IMR-90 (cell line): ENCODE data around the gene HOXD9. TPM values are rescaled to one million over a fixed set of nuclear protein-coding genes. Genes with fewer than 3 reads are reported as not detected.

Experiments
- ATAC-seq: fragments of 200-7000 bp; cut with Tn5 transposase; 2 replicates; pipeline ENCODE4 v1.9.1; 2020; ENCODE audit warnings: low read depth, mild to moderate bottlenecking, moderate library complexity
- BruUV-seq: library from RNA; stranded (reverse); fragments of 400-500 nt; replicated peaks from 2 replicates; lab custom pipeline; 2021; lab: Mats Ljungman, UMichigan
- CTCF ChIA-PET: fragments of 300-600 bp; formaldehyde crosslinking; extraction: SDS; loops from one replicate; lab custom pipeline; 2021; ENCODE audit warnings: antibody characterized with exemption; lab: Yijun Ruan, JAX
- POLR2A ChIA-PET: fragments of 300-600 bp; sonication (Branson Sonifier 250); formaldehyde crosslinking; loops from one replicate; lab custom pipeline; 2022; ENCODE audit warnings: antibody characterized with exemption; ENCODE audit not compliant: unreplicated experiment; lab: Charles Lee
- DNase-seq: peaks from one replicate; pipeline ENCODE4 v3.0.0; 2013
- H2AFZ ChIP-seq: replicated peaks from 2 replicates; pipeline ENCODE3; 2013; ENCODE audit warnings: low read length, mild to moderate bottlenecking; ENCODE audit not compliant: poor library complexity
- H2AK5ac ChIP-seq: 2 replicates; pipeline ENCODE4 v1.6.1; 2013; ENCODE audit warnings: low read depth, low read length, inconsistent platforms
- H2AK9ac ChIP-seq: replicated peaks from 2 replicates; pipeline ENCODE3; 2013; ENCODE audit warnings: mild to moderate bottlenecking, low read depth, low read length, moderate library complexity; ENCODE audit not compliant: poor library complexity
- H2BK120ac ChIP-seq: 2 replicates; pipeline ENCODE4 v1.6.1; 2013; ENCODE audit warnings: low read depth, low read length, inconsistent platforms
- H2BK15ac ChIP-seq: 3 replicates; pipeline ENCODE4 v1.6.1; 2013; ENCODE audit warnings: low read depth, low read length, inconsistent platforms
- H2BK20ac ChIP-seq: 2 replicates; pipeline ENCODE4 v1.6.1; 2013; ENCODE audit warnings: low read depth, mild to moderate bottlenecking, inconsistent platforms, low read length, moderate library complexity
- H2BK5ac ChIP-seq: 2 replicates; pipeline ENCODE4 v1.6.1; 2013; ENCODE audit warnings: mild to moderate bottlenecking, low read depth, low read length, inconsistent platforms; ENCODE audit not compliant: poor library complexity, severe bottlenecking
- H3K14ac ChIP-seq: replicated peaks from 2 replicates; pipeline ENCODE4 v1.6.1; 2013; ENCODE audit warnings: low read depth, low read length, inconsistent platforms
- H3K18ac ChIP-seq: 2 replicates; pipeline ENCODE4 v1.6.1; 2013; ENCODE audit warnings: low read depth, low read length, control low read depth
- H3K23ac ChIP-seq: 2 replicates; pipeline ENCODE4 v1.6.1; 2013; ENCODE audit warnings: low read depth, low read length, inconsistent platforms
- H3K27ac ChIP-seq: 2 replicates; pipeline ENCODE4 v1.5.1; 2013; ENCODE audit warnings: mild to moderate bottlenecking, control low read depth, low read length; ENCODE audit not compliant: insufficient read depth
- H3K27me3 ChIP-seq: 2 replicates; pipeline ENCODE4 v1.6.1; 2013; ENCODE audit warnings: low read length; ENCODE audit not compliant: control insufficient read depth, insufficient read depth
- H3K36me3 ChIP-seq: 2 replicates; pipeline ENCODE4 v1.6.1; 2013; ENCODE audit warnings: low read length, mixed read lengths; ENCODE audit not compliant: control insufficient read depth, insufficient read depth
- H3K4ac ChIP-seq: 2 replicates; pipeline ENCODE4 v1.6.1; 2013; ENCODE audit warnings: low read depth, low read length, inconsistent platforms
- H3K4me1 ChIP-seq: 2 replicates; pipeline ENCODE4 v1.6.1; 2013; ENCODE audit warnings: low read length, mixed read lengths; ENCODE audit not compliant: control insufficient read depth, insufficient read depth
- H3K4me2 ChIP-seq: 2 replicates; pipeline ENCODE4 v1.6.1; 2013; ENCODE audit warnings: low read depth, mild to moderate bottlenecking, control low read depth, low read length, moderate library complexity
- H3K4me3 ChIP-seq: 2 replicates; pipeline ENCODE4 v1.5.1; 2013; ENCODE audit warnings: low read depth, mild to moderate bottlenecking, control low read depth, low read length, moderate library complexity; ENCODE audit not compliant: insufficient read depth
- H3K56ac ChIP-seq: 2 replicates; pipeline ENCODE4 v1.6.1; 2013; ENCODE audit warnings: low read length, inconsistent platforms; ENCODE audit not compliant: insufficient read depth; ENCODE audit errors: extremely low read depth
- H3K79me1 ChIP-seq, 2 experiments: 2 replicates each; pipeline ENCODE4 v1.6.1; 2013; ENCODE audit warnings: low read length in 2 of 2, inconsistent platforms in 1 of 2, low read depth in 1 of 2
- H3K9ac ChIP-seq: 2 replicates; pipeline ENCODE4 v1.6.1; 2013; ENCODE audit warnings: low read depth, low read length, control low read depth
- H3K9me1 ChIP-seq: 2 replicates; pipeline ENCODE4 v1.6.1; 2013; ENCODE audit warnings: low read length, inconsistent platforms; ENCODE audit not compliant: insufficient read depth
- H3K9me3 ChIP-seq: 2 replicates; pipeline ENCODE4 v1.6.1; 2013; ENCODE audit warnings: low read length; ENCODE audit not compliant: control insufficient read depth, insufficient read depth
- H4K20me1 ChIP-seq: 2 replicates; pipeline ENCODE4 v1.6.1; 2013; ENCODE audit warnings: low read length, inconsistent platforms; ENCODE audit not compliant: insufficient read depth
- H4K5ac ChIP-seq: 2 replicates; pipeline ENCODE4 v1.6.1; 2013; ENCODE audit warnings: mild to moderate bottlenecking, low read depth, low read length, control low read depth
- H4K8ac ChIP-seq, 2 experiments: 2 replicates each; pipeline ENCODE4 v1.6.1; 2013; ENCODE audit warnings: low read depth in 2 of 2, low read length in 2 of 2, control low read depth in 1 of 2, inconsistent platforms in 1 of 2
- H4K91ac ChIP-seq: 2 replicates; pipeline ENCODE4 v1.6.1; 2013; ENCODE audit warnings: low read depth, low read length, inconsistent platforms; ENCODE audit not compliant: insufficient read depth
- RCOR1 ChIP-seq: IDR thresholded peaks from 2 replicates; pipeline ENCODE4 v1.6.1; 2012; ENCODE audit warnings: mild to moderate bottlenecking, low read length, improper control_type of control experiment; ENCODE audit not compliant: insufficient replicate concordance
- WGBS, 2 experiments: methylation state at CpG; one replicate each; pipeline versions ENCODE4 v1.1.5 to v1.1.7; 2013; ENCODE audit warnings: missing lambda C conversion rate in 2 of 2; ENCODE audit not compliant: insufficient read length in 1 of 2; ENCODE audit errors: extremely low coverage in 2 of 2; 5-methylcytosine and 5-hydroxymethylcytosine counted together
- dilution Hi-C: fragments of 300-500 bp; cut with HindIII; formaldehyde crosslinking; loops from one replicate; pipeline ENCODE4 v1.14.3; 2018; ENCODE audit warnings: low sequenced_read_pairs; ENCODE audit not compliant: unreplicated experiment
- in situ Hi-C: fragments of 300-500 bp; cut with MboI; formaldehyde crosslinking; loops from 3 replicates; pipeline ENCODE4 v1.14.3; 2019; ENCODE audit warnings: low sequenced_read_pairs, inconsistent platforms, mixed read lengths
- intact Hi-C: fragments of 100-400 bp; cut with micrococcal nuclease; formaldehyde crosslinking; loops from 2 replicates; pipeline ENCODE4 v1.10.0; 2022
- polyA plus RNA-seq, 3 experiments: library from polyadenylated mRNA; depleted of rRNA; stranded (reverse); fragments of >200 nt; gene quantifications; 2 replicates each; pipeline ENCODE4 v1.2.3, GENCODE V29; 2012; ENCODE audit warnings: low replicate concordance in 1 of 3
- total RNA-seq: library from RNA; depleted of rRNA; stranded (reverse); fragments of >200 nt; gene quantifications from 2 replicates; pipeline ENCODE4 v1.2.3, GENCODE V29; 2012

HOXD9 gene
- total and polyA plus RNA-seq, 2 of the 4 experiments (the other 2 are of a cell fraction): not detected

DNA sequence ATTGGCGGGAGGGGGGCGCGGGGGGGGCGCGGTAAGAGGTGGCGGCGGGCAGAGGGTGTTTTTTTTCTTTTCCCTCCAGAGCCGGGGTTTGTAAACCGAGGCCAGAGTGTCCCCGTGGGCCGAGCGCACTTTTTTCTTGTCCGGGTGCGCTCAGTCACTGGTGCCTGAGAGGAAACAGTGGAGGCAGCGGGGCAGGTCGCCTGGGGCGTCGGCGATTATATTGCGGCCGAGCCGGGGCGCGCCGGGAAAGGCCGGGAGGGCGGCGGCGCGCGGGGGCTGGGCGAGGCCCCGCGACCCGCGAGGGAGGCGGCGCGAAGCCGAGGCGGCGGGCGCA is 7.3 kb downstream of the HOXD9 start:
- Histone ChIP-seq H3K4me1 (no peaks in the 10 kb centered on the region), H3K56ac (no peak overlapping the region), H3K9me1 (no peaks in the 10 kb centered on the region), H3K27me3 (peaks cover 86% of the 10 kb centered on the region), H4K5ac (no peak overlapping the region), H3K23ac (no peak overlapping the region), H3K79me1 (no peaks in the 10 kb centered on the region), H3K9me3 (no peaks in the 10 kb centered on the region; the same call in none of the 2 replicates), H3K4me3 (peak overlapping the region; percentile 7; the same call in 1 of the 2 replicates), H4K91ac (no peak overlapping the region), H4K8ac (no peak overlapping the region), H2BK20ac (no peak overlapping the region), H3K36me3 (no peaks in the 10 kb centered on the region), H2BK5ac (no peak overlapping the region), H2AK9ac (no peak overlapping the region), H4K20me1 (no peaks in the 10 kb centered on the region), H3K4me2 (0 out of 2 replicates have a peak overlapping the region, but pooled peaks have one; percentile 28), H2BK15ac (no peak overlapping the region), H3K9ac (no peak overlapping the region), H3K14ac (no peak overlapping the region), H2AK5ac (no peak overlapping the region), H3K27ac (no peak overlapping the region), H2AFZ (peak overlapping the region; percentile 66), H3K18ac (no peak overlapping the region), H2BK120ac (no peak overlapping the region), H3K4ac (no peak overlapping the region)
- in situ Hi-C loops: loop anchor here (5.0 to 10.0 kb wide), 4 partner anchors 325 to 1025 kb away; no protein-coding TSS in a partner anchor
- POLR2A ChIA-PET: no interaction called here
- DNase-seq: no peak
- CTCF ChIA-PET: interaction anchor here (1.7 kb wide), 1 partner anchor 325 kb away, joined by 6 read pairs; no protein-coding TSS in a partner anchor
- 9% methylated on average over 12 of the region's 43 CpGs; no CpG with 5 or more reads in 1 of the 2 experiments for WGBS, 2 experiments
- ATAC-seq: peak; percentile 8; the same call in 1 of the 2 replicates
- TF ChIP-seq RCOR1: no peak
- no TSS peak for BruUV-seq
- dilution Hi-C loops: no loop called here
- intact Hi-C loops: no loop called here
